BE2C (cell line): ENCODE results near the gene GLI3. TPM values are rescaled to one million over a fixed set of nuclear protein-coding genes. Genes with fewer than 3 reads are reported as not detected.

Source experiments
- DNase-seq: peaks from one replicate; pipeline ENCODE4 v3.0.0-alpha.2; 2020
- H3K27me3 ChIP-seq: fragments of 250-450 bp; sonication (Bioruptor Pico); 2 replicates; pipeline ENCODE4 v1.5.1; 2020; ENCODE audit warnings: mild to moderate bottlenecking
- H3K36me3 ChIP-seq: fragments of 250-450 bp; sonication (Bioruptor Pico); 2 replicates; pipeline ENCODE4 v1.5.1; 2020; ENCODE audit warnings: mild to moderate bottlenecking
- H3K4me1 ChIP-seq: fragments of 250-450 bp; sonication (Bioruptor Pico); 2 replicates; pipeline ENCODE4 v1.5.1; 2020
- H3K4me3 ChIP-seq: 2 replicates; pipeline ENCODE4 v1.5.1; 2011; ENCODE audit warnings: low read depth, low read length
- H3K9me3 ChIP-seq: fragments of 250-450 bp; sonication (Bioruptor Pico); 2 replicates; pipeline ENCODE4 v1.5.1; 2020
- polyA plus RNA-seq: library from polyadenylated mRNA; unstranded; fragments of >200 nt; gene quantifications from one replicate; pipeline ENCODE4 v1.2.1, GENCODE V29; 2012; ENCODE audit warnings: low read depth, missing spikeins; ENCODE audit not compliant: insufficient read length, insufficient read depth
- TF ChIP-seq, protein P1 (sequence below): IDR thresholded peaks from 2 replicates; pipeline ENCODE4 v1.5.1; 2012; ENCODE audit warnings: mild to moderate bottlenecking, low read depth, low read length

The GLI3 gene
- not detected for polyA plus RNA-seq

DNA sequence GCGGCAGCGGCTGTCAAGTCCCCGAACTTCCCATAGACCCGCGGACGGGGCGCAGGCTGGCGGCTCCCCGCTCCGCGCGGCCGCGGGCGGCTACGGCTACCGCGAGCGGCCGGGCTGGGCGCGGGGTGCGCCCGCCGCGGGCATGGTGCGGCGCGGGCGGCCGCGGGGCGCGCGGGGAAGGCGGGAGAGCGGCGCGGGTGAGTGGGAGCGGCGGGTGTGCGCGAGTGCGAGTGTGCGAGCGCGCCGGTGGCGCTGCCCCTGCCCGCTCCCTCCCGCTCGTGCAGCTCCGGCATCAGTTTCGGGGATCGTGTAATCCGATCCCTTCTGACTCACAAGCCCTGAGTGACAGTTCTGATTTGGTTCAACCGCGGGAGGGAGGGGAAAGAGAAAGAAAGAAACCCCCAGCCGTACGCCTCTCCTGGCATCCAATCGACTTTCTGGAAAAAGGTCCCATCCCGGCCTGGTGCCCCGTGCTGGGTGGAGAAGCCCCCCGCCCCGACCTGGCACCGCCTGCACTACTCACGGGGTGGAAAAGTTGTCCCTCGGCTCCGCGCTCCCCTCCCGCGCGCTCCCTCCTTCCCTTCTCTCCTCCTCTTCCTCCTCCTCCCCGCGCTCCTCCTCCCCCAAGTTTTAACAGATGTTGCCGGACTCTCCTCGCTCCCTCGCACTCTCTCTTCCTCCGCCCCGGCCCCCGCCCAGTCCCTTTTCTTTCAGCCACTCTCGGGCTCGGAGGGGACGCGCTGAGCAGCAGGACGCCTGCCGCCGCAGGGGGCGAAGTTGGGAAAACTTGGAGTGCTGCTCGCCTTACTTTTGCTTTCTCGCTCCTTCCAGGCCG is at the start of gene GLI3:
Gene GLI3, minus strand, starts transcription at position 234 of the 835 bp plus-strand sequence. CDS start 13,956 bp downstream, outside the sequence.
- peaks cover 65% of the 10 kb centered on the region for H3K27me3 ChIP-seq
- no peaks in the 10 kb centered on the region for H3K36me3 ChIP-seq
- TF ChIP-seq, protein P1, sequence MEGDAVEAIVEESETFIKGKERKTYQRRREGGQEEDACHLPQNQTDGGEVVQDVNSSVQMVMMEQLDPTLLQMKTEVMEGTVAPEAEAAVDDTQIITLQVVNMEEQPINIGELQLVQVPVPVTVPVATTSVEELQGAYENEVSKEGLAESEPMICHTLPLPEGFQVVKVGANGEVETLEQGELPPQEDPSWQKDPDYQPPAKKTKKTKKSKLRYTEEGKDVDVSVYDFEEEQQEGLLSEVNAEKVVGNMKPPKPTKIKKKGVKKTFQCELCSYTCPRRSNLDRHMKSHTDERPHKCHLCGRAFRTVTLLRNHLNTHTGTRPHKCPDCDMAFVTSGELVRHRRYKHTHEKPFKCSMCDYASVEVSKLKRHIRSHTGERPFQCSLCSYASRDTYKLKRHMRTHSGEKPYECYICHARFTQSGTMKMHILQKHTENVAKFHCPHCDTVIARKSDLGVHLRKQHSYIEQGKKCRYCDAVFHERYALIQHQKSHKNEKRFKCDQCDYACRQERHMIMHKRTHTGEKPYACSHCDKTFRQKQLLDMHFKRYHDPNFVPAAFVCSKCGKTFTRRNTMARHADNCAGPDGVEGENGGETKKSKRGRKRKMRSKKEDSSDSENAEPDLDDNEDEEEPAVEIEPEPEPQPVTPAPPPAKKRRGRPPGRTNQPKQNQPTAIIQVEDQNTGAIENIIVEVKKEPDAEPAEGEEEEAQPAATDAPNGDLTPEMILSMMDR = no peak
- no peaks in the 10 kb centered on the region for H3K9me3 ChIP-seq
- no peaks in the 10 kb centered on the region for H3K4me1 ChIP-seq
- peak within 1 kb of the TSS; percentile 29 for H3K4me3 ChIP-seq
- no peak for DNase-seq

DNA sequence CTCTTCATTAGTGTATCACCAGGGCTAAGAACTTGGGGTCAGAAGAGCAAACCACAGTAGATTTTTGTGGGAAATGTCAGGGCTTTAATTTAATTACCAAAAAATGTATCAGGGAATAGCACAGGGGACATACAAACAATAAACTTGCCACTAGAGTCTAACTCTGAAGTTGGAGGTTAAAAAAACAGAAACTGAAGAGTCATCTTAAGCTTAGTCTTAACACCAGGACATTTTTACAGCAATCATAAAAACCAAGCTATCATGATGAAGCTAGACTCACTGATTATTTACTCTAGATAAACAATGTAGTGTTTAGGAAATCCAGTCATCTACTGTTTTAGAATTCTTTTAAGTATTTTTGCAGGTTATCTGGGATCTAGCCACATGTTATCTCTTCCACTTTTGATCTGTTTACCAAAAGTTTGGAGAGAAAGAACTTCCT is 48.4 kb upstream of the GLI3 start:
- DNase-seq = no peak
- no peaks in the 10 kb centered on the region for H3K27me3 ChIP-seq

DNA sequence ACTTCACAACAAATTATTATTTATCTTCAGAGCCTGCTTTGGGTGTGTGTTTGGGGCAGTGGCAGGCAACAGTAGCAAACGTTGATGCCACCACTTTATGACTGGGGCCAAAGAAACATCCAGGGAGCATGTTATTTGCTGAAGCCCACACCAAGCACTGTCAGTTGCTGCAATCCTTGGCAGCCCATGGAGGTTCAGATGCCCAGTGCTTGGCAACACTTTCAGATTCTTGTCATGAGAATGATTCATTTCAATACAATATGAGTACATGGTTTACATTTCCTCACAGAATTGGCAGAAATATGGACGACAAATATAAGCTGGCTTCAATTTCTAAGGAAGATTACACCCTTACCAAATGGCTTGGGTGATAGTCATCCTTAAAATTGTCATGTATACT is 46.5 kb upstream of the GLI3 start:
- H3K4me1 ChIP-seq = no peaks in the 10 kb centered on the region
- no peaks in the 10 kb centered on the region for H3K36me3 ChIP-seq
- TF ChIP-seq, protein P1 = no peak
- H3K9me3 ChIP-seq = no peaks in the 10 kb centered on the region
- no peaks in the 10 kb centered on the region for H3K27me3 ChIP-seq
- DNase-seq = no peak
- no peak overlapping the region for H3K4me3 ChIP-seq

More for the DNA sequence above, 48.4 kb upstream of the GLI3 start:
- no peaks in the 10 kb centered on the region for H3K9me3 ChIP-seq
- no peaks in the 10 kb centered on the region for H3K36me3 ChIP-seq
- TF ChIP-seq, protein P1 = no peak
- no peak overlapping the region for H3K4me3 ChIP-seq
- no peaks in the 10 kb centered on the region for H3K4me1 ChIP-seq

DNA sequence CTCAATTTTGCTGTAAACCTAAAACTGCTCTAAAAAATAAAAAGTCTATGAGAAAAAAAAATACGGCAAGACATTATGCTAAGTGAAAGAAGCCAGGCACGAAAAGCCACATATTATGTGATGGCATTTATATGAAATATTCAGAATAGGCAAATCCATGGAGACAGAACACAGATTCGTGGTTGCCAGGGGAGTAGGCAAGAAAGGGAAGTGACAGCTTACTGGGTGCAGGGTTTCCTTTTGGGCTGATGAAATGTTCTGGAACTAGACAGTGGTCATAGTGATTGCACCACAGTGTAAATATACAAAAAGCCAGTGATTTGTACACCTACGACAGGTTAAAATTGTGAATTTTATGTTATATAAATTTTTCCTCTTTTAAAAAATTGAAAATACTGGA is 41.3 kb upstream of the GLI3 start:
- Histone ChIP-seq H3K4me3 (no peak overlapping the region), H3K36me3 (no peaks in the 10 kb centered on the region), H3K4me1 (no peaks in the 10 kb centered on the region), H3K27me3 (no peaks in the 10 kb centered on the region), H3K9me3 (no peaks in the 10 kb centered on the region)
- TF ChIP-seq, protein P1 = no peak
- DNase-seq = no peak

DNA sequence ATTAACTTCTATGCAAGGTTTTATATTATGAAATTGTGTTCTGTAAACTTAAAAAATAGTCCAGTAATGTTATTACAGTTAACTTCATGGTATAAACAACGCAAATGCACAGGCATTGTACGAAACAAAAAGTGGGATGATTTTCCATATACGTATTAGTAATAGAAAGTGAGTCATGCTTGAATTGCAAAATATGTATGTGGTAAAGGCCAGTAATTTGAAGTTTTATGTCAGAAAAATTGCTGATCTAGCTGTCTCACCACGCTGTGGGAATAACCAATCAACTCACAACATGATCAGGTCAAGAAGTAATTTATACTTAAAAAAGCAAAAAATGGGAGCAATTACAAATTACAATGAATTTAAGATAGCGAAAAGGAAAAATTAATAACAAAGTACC is 37.0 kb upstream of the GLI3 start:
- no peaks in the 10 kb centered on the region for H3K9me3 ChIP-seq
- H3K4me1 ChIP-seq = no peaks in the 10 kb centered on the region
- H3K36me3 ChIP-seq = no peaks in the 10 kb centered on the region
- DNase-seq = no peak
- no peaks in the 10 kb centered on the region for H3K27me3 ChIP-seq
- no peak overlapping the region for H3K4me3 ChIP-seq
- TF ChIP-seq, protein P1 = no peak
